ENCODE results near the gene EPAS1. TPM values are rescaled to one million over a fixed set of nuclear protein-coding genes. Genes with fewer than 3 reads are reported as not detected.

Gene EPAS1
- total RNA-seq, 1 experiment from 2014 or later = 77.3 TPM

DNA sequence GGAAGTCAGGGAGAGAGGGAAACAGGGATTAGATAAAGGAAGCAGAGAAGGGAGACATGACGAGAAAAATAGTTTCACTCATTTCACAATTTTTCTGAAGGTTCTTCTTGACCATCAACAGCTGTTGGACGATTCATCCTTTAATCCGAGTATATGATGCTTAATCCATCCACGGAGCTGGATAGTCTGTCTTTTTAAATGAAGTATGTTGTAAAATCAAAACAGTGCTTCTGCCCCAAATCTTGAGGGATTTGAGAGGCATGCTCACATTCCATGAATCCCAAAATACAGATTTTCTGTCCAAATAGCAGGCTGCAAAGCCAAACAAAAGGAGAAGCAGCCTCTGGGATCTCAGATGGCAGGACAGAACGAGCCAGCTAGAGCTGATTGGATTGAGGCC lies 47.5 kb downstream of the EPAS1 start:
- ChIA-PET CTCF (no interaction called here), POLR2A (no interaction called here)
- 0 out of 2 replicates have a peak, but pooled peaks cover 3% of the 10 kb centered on the region for H3K36me3 ChIP-seq (ENCODE audit: control insufficient read depth, insufficient read depth, low read length)
- intact Hi-C loops (cut with micrococcal nuclease; ENCODE audit: unreplicated experiment) = no loop called here
- H3K36me3 Mint-ChIP-seq (ENCODE audit: insufficient read depth, unreplicated experiment) = peaks cover 26% of the 10 kb centered on the region
- BruUV-seq (replicated peaks) = no TSS peak
- no peak overlapping the region for H3K4me3 ChIP-seq (ENCODE audit: low read depth, low read length)
- no peak for DNase-seq
- no peak overlapping the region for H3K27ac Mint-ChIP-seq (ENCODE audit: unreplicated experiment)
- no peaks in the 10 kb centered on the region for H3K9me3 ChIP-seq
- TF ChIP-seq, protein P1, sequence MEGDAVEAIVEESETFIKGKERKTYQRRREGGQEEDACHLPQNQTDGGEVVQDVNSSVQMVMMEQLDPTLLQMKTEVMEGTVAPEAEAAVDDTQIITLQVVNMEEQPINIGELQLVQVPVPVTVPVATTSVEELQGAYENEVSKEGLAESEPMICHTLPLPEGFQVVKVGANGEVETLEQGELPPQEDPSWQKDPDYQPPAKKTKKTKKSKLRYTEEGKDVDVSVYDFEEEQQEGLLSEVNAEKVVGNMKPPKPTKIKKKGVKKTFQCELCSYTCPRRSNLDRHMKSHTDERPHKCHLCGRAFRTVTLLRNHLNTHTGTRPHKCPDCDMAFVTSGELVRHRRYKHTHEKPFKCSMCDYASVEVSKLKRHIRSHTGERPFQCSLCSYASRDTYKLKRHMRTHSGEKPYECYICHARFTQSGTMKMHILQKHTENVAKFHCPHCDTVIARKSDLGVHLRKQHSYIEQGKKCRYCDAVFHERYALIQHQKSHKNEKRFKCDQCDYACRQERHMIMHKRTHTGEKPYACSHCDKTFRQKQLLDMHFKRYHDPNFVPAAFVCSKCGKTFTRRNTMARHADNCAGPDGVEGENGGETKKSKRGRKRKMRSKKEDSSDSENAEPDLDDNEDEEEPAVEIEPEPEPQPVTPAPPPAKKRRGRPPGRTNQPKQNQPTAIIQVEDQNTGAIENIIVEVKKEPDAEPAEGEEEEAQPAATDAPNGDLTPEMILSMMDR (IDR thresholded peaks at IDR 0.05; ENCODE audit: insufficient read depth in 1 of 2, low read depth in 1 of 2, low read length in 1 of 2, severe bottlenecking in 1 of 2, unreplicated experiment in 1 of 2) = no peak
- no peaks in the 10 kb centered on the region for H3K27me3 Mint-ChIP-seq (ENCODE audit: insufficient read depth, unreplicated experiment)
- H3K4me3 Mint-ChIP-seq (ENCODE audit: unreplicated experiment) = no peak overlapping the region
- H3K27me3 ChIP-seq (replicated peaks; ENCODE audit: control insufficient read depth, insufficient read depth, low read length) = no peaks in the 10 kb centered on the region
- peaks cover 16% of the 10 kb centered on the region for H3K4me1 Mint-ChIP-seq (ENCODE audit: low read depth, unreplicated experiment)
- peaks cover 7% of the 10 kb centered on the region for H3K4me1 ChIP-seq
- no peaks in the 10 kb centered on the region for H3K9me3 Mint-ChIP-seq (ENCODE audit: unreplicated experiment)

DNA sequence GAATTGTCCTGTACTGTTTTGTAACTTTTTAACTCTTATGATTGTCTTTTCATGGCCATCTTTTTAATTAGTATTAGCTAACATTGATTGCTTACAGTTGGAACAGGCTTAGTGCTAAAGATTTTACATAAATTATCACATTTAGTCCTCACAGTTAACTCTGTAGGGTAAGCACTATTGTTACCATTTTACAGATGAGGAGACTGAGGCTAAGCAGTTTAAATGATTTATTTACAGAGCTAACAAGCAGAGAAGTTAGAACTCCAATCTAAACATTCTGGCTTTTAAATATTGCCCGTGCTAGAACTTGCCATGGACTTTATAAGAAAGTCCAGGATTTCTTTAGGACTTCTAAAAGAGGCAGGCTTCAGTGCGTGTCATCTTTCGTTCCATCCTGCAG lies 48.6 kb downstream of the EPAS1 start:
- intact Hi-C loops (cut with micrococcal nuclease; ENCODE audit: unreplicated experiment) = no loop called here
- ChIA-PET POLR2A (no interaction called here), CTCF (no interaction called here)
- H3K9me3 Mint-ChIP-seq (ENCODE audit: unreplicated experiment) = no peaks in the 10 kb centered on the region
- H3K36me3 ChIP-seq (ENCODE audit: control insufficient read depth, insufficient read depth, low read length) = 0 out of 2 replicates have a peak, but pooled peaks cover 3% of the 10 kb centered on the region
- no peak for DNase-seq
- no peak overlapping the region for H3K4me3 ChIP-seq (ENCODE audit: low read depth, low read length)
- TF ChIP-seq, protein P1 (IDR thresholded peaks at IDR 0.05; ENCODE audit: insufficient read depth in 1 of 2, low read depth in 1 of 2, low read length in 1 of 2, severe bottlenecking in 1 of 2, unreplicated experiment in 1 of 2) = no peak
- H3K27me3 ChIP-seq (replicated peaks; ENCODE audit: control insufficient read depth, insufficient read depth, low read length) = no peaks in the 10 kb centered on the region
- H3K4me1 Mint-ChIP-seq (ENCODE audit: low read depth, unreplicated experiment) = peaks cover 5% of the 10 kb centered on the region
- H3K9me3 ChIP-seq = no peaks in the 10 kb centered on the region
- peaks cover 26% of the 10 kb centered on the region for H3K36me3 Mint-ChIP-seq (ENCODE audit: insufficient read depth, unreplicated experiment)
- H3K27ac Mint-ChIP-seq (ENCODE audit: unreplicated experiment) = no peak overlapping the region
- H3K4me3 Mint-ChIP-seq (ENCODE audit: unreplicated experiment) = no peak overlapping the region
- no TSS peak for BruUV-seq (replicated peaks)
- H3K27me3 Mint-ChIP-seq (ENCODE audit: insufficient read depth, unreplicated experiment) = no peaks in the 10 kb centered on the region
- H3K4me1 ChIP-seq = no peaks in the 10 kb centered on the region; the same call in 1 of the 2 replicates

GRCh38 chr2:46346719-46347118 lies 49.5 kb downstream of the EPAS1 start:
- H3K27ac Mint-ChIP-seq (ENCODE audit: unreplicated experiment) = no peak overlapping the region
- Histone ChIP-seq H3K4me3 (ENCODE audit: low read depth, low read length) (no peak overlapping the region), H3K36me3 (ENCODE audit: control insufficient read depth, insufficient read depth, low read length) (peaks cover 5% of the 10 kb centered on the region; the same call in 1 of the 2 replicates), H3K9me3 (no peaks in the 10 kb centered on the region), H3K27me3 (replicated peaks; ENCODE audit: control insufficient read depth, insufficient read depth, low read length) (no peaks in the 10 kb centered on the region), H3K4me1 (no peaks in the 10 kb centered on the region)
- no TSS peak for BruUV-seq (replicated peaks)
- intact Hi-C loops (cut with micrococcal nuclease; ENCODE audit: unreplicated experiment) = no loop called here
- H3K9me3 Mint-ChIP-seq (ENCODE audit: unreplicated experiment) = no peaks in the 10 kb centered on the region
- no peak for DNase-seq
- POLR2A ChIA-PET = interaction anchor here (0.6 to 1.0 kb wide), 2 partner anchors 11 to 53 kb away, joined by 3 read pairs; no protein-coding TSS in a partner anchor
- CTCF ChIA-PET = no interaction called here
- no peaks in the 10 kb centered on the region for H3K4me1 Mint-ChIP-seq (ENCODE audit: low read depth, unreplicated experiment)
- H3K36me3 Mint-ChIP-seq (ENCODE audit: insufficient read depth, unreplicated experiment) = peaks cover 28% of the 10 kb centered on the region
- H3K27me3 Mint-ChIP-seq (ENCODE audit: insufficient read depth, unreplicated experiment) = no peaks in the 10 kb centered on the region
- TF ChIP-seq, protein P1 (IDR thresholded peaks at IDR 0.05; ENCODE audit: insufficient read depth in 1 of 2, low read depth in 1 of 2, low read length in 1 of 2, severe bottlenecking in 1 of 2, unreplicated experiment in 1 of 2) = no peak
- no peak overlapping the region for H3K4me3 Mint-ChIP-seq (ENCODE audit: unreplicated experiment)
